Epithelial cell of prostate (primary cell): ENCODE data around the gene SYNE2.
A peak's percentile ranks its signal among the peaks of the same experiment; 100 is the strongest.

Experiments
- DNase-seq: peaks from one replicate; pipeline ENCODE4 v3.0.0-alpha.2; 2011; ENCODE audit warnings: low read depth, low spot score
- H3K27ac ChIP-seq: fragments of 450-650 bp; 2 replicates; pipeline ENCODE4 v1.5.1; 2017; ENCODE audit warnings: mild to moderate bottlenecking

The SYNE2 gene

GRCh38 chr14:64229489-64229888, 376.7 kb downstream of the SYNE2 start:
- no peak overlapping the region for H3K27ac ChIP-seq
- DNase-seq: no peak

- DNase-seq: no peak
- no peak overlapping the region for H3K27ac ChIP-seq
Measured at GRCh38 chr14:64232095-64232838, 379.5 kb downstream of the SYNE2 start.

- H3K27ac ChIP-seq: no peak overlapping the region
- DNase-seq: no peak
Measured at GRCh38 chr14:64232944-64233343, 380.1 kb downstream of the SYNE2 start.

GRCh38 chr14:64233531-64234190, 380.9 kb downstream of the SYNE2 start:
- DNase-seq: no peak
- H3K27ac ChIP-seq: no peak overlapping the region

- no peak for DNase-seq
- H3K27ac ChIP-seq: no peak overlapping the region
Measured at GRCh38 chr14:64234877-64235651, 382.3 kb downstream of the SYNE2 start.

GRCh38 chr14:64235652-64236640, 383.1 kb downstream of the SYNE2 start:
- DNase-seq: no peak
- no peak overlapping the region for H3K27ac ChIP-seq

- DNase-seq: no peak
- no peak overlapping the region for H3K27ac ChIP-seq
Measured at GRCh38 chr14:64238049-64238448, 385.2 kb downstream of the SYNE2 start.

- no peak for DNase-seq
Measured at GRCh38 chr14:64238631-64239030, 385.8 kb downstream of the SYNE2 start.

GRCh38 chr14:64244279-64244678, 391.5 kb downstream of the SYNE2 start:
- H3K27ac ChIP-seq: no peak overlapping the region
- no peak for DNase-seq

More at GRCh38 chr14:64238631-64239030, 385.8 kb downstream of the SYNE2 start:
- no peak overlapping the region for H3K27ac ChIP-seq

- no peak for DNase-seq
- no peak overlapping the region for H3K27ac ChIP-seq
Measured at GRCh38 chr14:64245491-64245890, 392.7 kb downstream of the SYNE2 start.

- DNase-seq: no peak
- no peak overlapping the region for H3K27ac ChIP-seq
Measured at GRCh38 chr14:64246688-64247087, 393.9 kb downstream of the SYNE2 start.

GRCh38 chr14:64247195-64247594, 394.4 kb downstream of the SYNE2 start:
- no peak overlapping the region for H3K27ac ChIP-seq
- no peak for DNase-seq

- H3K27ac ChIP-seq: no peak overlapping the region
- no peak for DNase-seq
Measured at GRCh38 chr14:64248689-64249088, 395.9 kb downstream of the SYNE2 start.

- no peak for DNase-seq
- no peak overlapping the region for H3K27ac ChIP-seq
Measured at GRCh38 chr14:64249363-64249762, 396.6 kb downstream of the SYNE2 start.

GRCh38 chr14:64253672-64254071, 400.9 kb downstream of the SYNE2 start:
- H3K27ac ChIP-seq: no peak overlapping the region
- DNase-seq: no peak

- no peak overlapping the region for H3K27ac ChIP-seq
- DNase-seq: no peak
Measured at GRCh38 chr14:64255756-64256155, 403.0 kb downstream of the SYNE2 start.

GRCh38 chr14:64260418-64260817, 407.6 kb downstream of the SYNE2 start:
- H3K27ac ChIP-seq: no peak overlapping the region
- no peak for DNase-seq

- no peak overlapping the region for H3K27ac ChIP-seq
- no peak for DNase-seq
Measured at GRCh38 chr14:64265222-64265621, 412.4 kb downstream of the SYNE2 start.

- DNase-seq: no peak
- peak overlapping the region; percentile 61 for H3K27ac ChIP-seq
Measured at GRCh38 chr14:64266239-64266638, 413.4 kb downstream of the SYNE2 start.

- H3K27ac ChIP-seq: no peak overlapping the region
- DNase-seq: no peak
Measured at GRCh38 chr14:64272019-64272418, 419.2 kb downstream of the SYNE2 start.
